SK-N-SH (cell line): ENCODE data around the gene HIF1A. TPM values are rescaled to one million over a fixed set of nuclear protein-coding genes. Genes with fewer than 3 reads are reported as not detected.

ENCODE experiments used
- CTCF ChIA-PET: fragments of 300-600, 350-600 bp; formaldehyde crosslinking; extraction: SDS; loops from one replicate; lab custom pipeline; 2021; lab: Yijun Ruan, JAX
- POLR2A ChIA-PET: fragments of 350-600 bp; sonication (Branson Sonifier 250); formaldehyde crosslinking; extraction: SDS; loops from one replicate; lab custom pipeline; 2020; ENCODE audit warnings: antibody characterized with exemption, inconsistent platforms; lab: Yijun Ruan, JAX
- DNase-seq: peaks from one replicate; pipeline ENCODE4 v3.0.0; 2012
- H2AFZ ChIP-seq: fragments of 200-600 bp; sonication (generic); 2 replicates; pipeline ENCODE4 v1.8.1; 2016; ENCODE audit warnings: antibody characterized with exemption, mild to moderate bottlenecking, low read depth
- H3F3A ChIP-seq: fragments of 200-600 bp; sonication (generic); replicated peaks from 2 replicates; pipeline ENCODE3; 2016; ENCODE audit warnings: antibody characterized with exemption, mild to moderate bottlenecking; ENCODE audit not compliant: insufficient read depth
- H3K27ac ChIP-seq, 2 experiments: fragments of 200-500 bp in 1 of 2; fragments of 200-600 bp in 1 of 2; sonication (Bioruptor generic) in 1 of 2; sonication (generic), shearing (Covaris generic) in 1 of 2; 2 replicates each; pipeline versions ENCODE4 v1.5.1 to v1.6.1; 2014 to 2016; ENCODE audit warnings: low read depth in 2 of 2, inconsistent platforms in 1 of 2, low read length in 1 of 2, mild to moderate bottlenecking in 1 of 2, mixed read lengths in 1 of 2
- H3K27me3 ChIP-seq: fragments of 200-600 bp; sonication (generic), shearing (Covaris generic); 2 replicates; pipeline ENCODE4 v1.6.1; 2016; ENCODE audit warnings: mixed run types; ENCODE audit not compliant: insufficient read depth
- H3K36me3 ChIP-seq, 2 experiments: fragments of 200-500 bp in 1 of 2; fragments of 200-600 bp in 1 of 2; sonication (Bioruptor generic) in 1 of 2; sonication (generic) in 1 of 2; replicated peaks in 1 of 2; 2 replicates each; pipeline versions ENCODE3 to v1.5.1; 2014 to 2016; ENCODE audit warnings: low read length in 1 of 2, mild to moderate bottlenecking in 1 of 2; ENCODE audit not compliant: insufficient read depth in 2 of 2, control insufficient read depth in 1 of 2
- H3K4me1 ChIP-seq, 2 experiments: fragments of 200-500 bp in 1 of 2; fragments of 200-600 bp in 1 of 2; sonication (Bioruptor generic) in 1 of 2; sonication (generic), shearing (Covaris generic) in 1 of 2; 2 replicates each; pipeline versions ENCODE4 v1.5.1 to v1.6.1; 2014 to 2016; ENCODE audit warnings: low read depth in 1 of 2, low read length in 1 of 2, mixed run types in 1 of 2; ENCODE audit not compliant: insufficient read depth in 2 of 2, control insufficient read depth in 1 of 2
- H3K4me2 ChIP-seq: fragments of 200-600 bp; sonication (generic), shearing (Covaris generic); 2 replicates; pipeline ENCODE4 v1.6.1; 2017; ENCODE audit warnings: mixed run types
- H3K4me3 ChIP-seq, 2 experiments: fragments of 200-500 bp in 1 of 2; fragments of 200-600 bp in 1 of 2; sonication (Bioruptor generic) in 1 of 2; sonication (generic), shearing (Covaris generic) in 1 of 2; 2 replicates each; pipeline versions ENCODE4 v1.5.1 to v1.8.1; 2014 to 2016; ENCODE audit warnings: low read depth in 2 of 2, inconsistent platforms in 1 of 2, low read length in 1 of 2, mild to moderate bottlenecking in 1 of 2, mixed read lengths in 1 of 2, moderate library complexity in 1 of 2
- H3K79me2 ChIP-seq: fragments of 200-600 bp; sonication (generic); 2 replicates; pipeline ENCODE4 v1.8.1; 2017; ENCODE audit warnings: mild to moderate bottlenecking; ENCODE audit not compliant: insufficient read depth
- H3K9ac ChIP-seq: fragments of 200-600 bp; sonication (generic); 2 replicates; pipeline ENCODE4 v1.6.1; 2017; ENCODE audit warnings: mixed run types
- H3K9me2 ChIP-seq: fragments of 200-600 bp; sonication (generic); 2 replicates; pipeline ENCODE4 v1.6.1; 2017; ENCODE audit warnings: mixed run types
- H3K9me3 ChIP-seq: fragments of 200-600 bp; sonication (generic); 2 replicates; pipeline ENCODE4 v1.6.1; 2017; ENCODE audit warnings: mixed run types, mild to moderate bottlenecking, moderate library complexity
- H4K20me1 ChIP-seq: fragments of 200-600 bp; sonication (generic); 2 replicates; pipeline ENCODE4 v1.6.1; 2017; ENCODE audit warnings: mild to moderate bottlenecking, mixed run types; ENCODE audit not compliant: insufficient read depth
- CHD2 ChIP-seq: fragments of 150-350 bp; IDR thresholded peaks from 2 replicates; pipeline ENCODE4 v1.6.1; 2018; ENCODE audit warnings: low read length; ENCODE audit not compliant: partially characterized antibody
- FOSL2 ChIP-seq: IDR thresholded peaks from 2 replicates; pipeline ENCODE4 v1.4.0; 2012; ENCODE audit warnings: low read depth, mild to moderate bottlenecking, moderate library complexity, borderline replicate concordance
- FOXM1 ChIP-seq: IDR thresholded peaks from 2 replicates; pipeline ENCODE4 v1.4.0; 2012; ENCODE audit warnings: low read depth, mild to moderate bottlenecking
- GABPA ChIP-seq: IDR thresholded peaks from 2 replicates; pipeline ENCODE4 v1.4.0; 2012; ENCODE audit warnings: low read depth, mild to moderate bottlenecking
- IRF3 ChIP-seq: fragments of 150-350 bp; IDR thresholded peaks from 2 replicates; pipeline ENCODE4 v1.6.1; 2016; ENCODE audit warnings: mild to moderate bottlenecking, low read depth, low read length
- JUND ChIP-seq: IDR thresholded peaks from 2 replicates; pipeline ENCODE4 v1.4.0; 2012
- MEF2A ChIP-seq: IDR thresholded peaks from 2 replicates; pipeline ENCODE4 v1.4.0; 2012; ENCODE audit warnings: low read depth, borderline replicate concordance
- MXI1 ChIP-seq: IDR thresholded peaks from 2 replicates; pipeline ENCODE4 v1.6.1; 2012; ENCODE audit warnings: mild to moderate bottlenecking, low read depth, low read length, improper control_type of control experiment
- NFIC ChIP-seq: IDR thresholded peaks from 2 replicates; pipeline ENCODE4 v1.4.0; 2012; ENCODE audit warnings: borderline replicate concordance
- PBX3 ChIP-seq: IDR thresholded peaks from 2 replicates; pipeline ENCODE4; 2012
- POLR2AphosphoS5 ChIP-seq: IDR thresholded peaks from 2 replicates; pipeline ENCODE4 v1.6.1; 2012; ENCODE audit warnings: low read depth, low read length
- RFX5 ChIP-seq: IDR thresholded peaks from 2 replicates; pipeline ENCODE4 v1.6.1; 2012; ENCODE audit warnings: mild to moderate bottlenecking, improper control_type of control experiment, low read length
- SIN3A ChIP-seq: IDR thresholded peaks from 2 replicates; pipeline ENCODE4 v1.6.1; 2012; ENCODE audit warnings: low read depth, mild to moderate bottlenecking, low read length, moderate library complexity, borderline replicate concordance
- SMC3 ChIP-seq: IDR thresholded peaks from 2 replicates; pipeline ENCODE4 v1.6.1; 2012; ENCODE audit warnings: low read depth, low read length, improper control_type of control experiment
- TCF12 ChIP-seq: IDR thresholded peaks from 2 replicates; pipeline ENCODE4 v1.4.0; 2012
- TEAD4 ChIP-seq: IDR thresholded peaks from 2 replicates; pipeline ENCODE4 v1.4.0; 2012; ENCODE audit warnings: mild to moderate bottlenecking, borderline replicate concordance; ENCODE audit not compliant: insufficient read depth
- USF1 ChIP-seq: IDR thresholded peaks from 2 replicates; pipeline ENCODE4 v1.4.0; 2012; ENCODE audit warnings: low read depth, borderline replicate concordance
- USF2 ChIP-seq: fragments of 150-350 bp; IDR thresholded peaks from 2 replicates; pipeline ENCODE4 v1.6.1; 2017; ENCODE audit warnings: antibody characterized with exemption, low read length, low read depth, borderline replicate concordance
- ZBTB33 ChIP-seq: IDR thresholded peaks from 2 replicates; pipeline ENCODE4 v1.4.0; 2012; ENCODE audit warnings: low read depth, borderline replicate concordance
- WGBS: methylation state at CpG from one replicate; pipeline ENCODE4 v1.1.6; 2017; ENCODE audit warnings: low lambda C conversion rate; 5-methylcytosine and 5-hydroxymethylcytosine counted together
- polyA plus RNA-seq, 3 experiments: library from polyadenylated mRNA; depleted of rRNA; stranded (reverse); fragments of >200 nt; gene quantifications; 2 replicates each; pipeline ENCODE4 v1.2.3, GENCODE V29; 2012

Gene HIF1A
- polyA plus RNA-seq, 1 of the 3 experiments (the other 2 are of a cell fraction), result 20.8 TPM

GRCh38 chr14:61737915-61738314, 42.6 kb downstream of the HIF1A start:
- no peak overlapping the region for H2AFZ ChIP-seq
- CTCF ChIA-PET, result interaction anchor here (0.9 kb wide), 1 partner anchor 100 kb away, joined by 3 read pairs; no protein-coding TSS in a partner anchor
- H3F3A ChIP-seq, result peaks cover 14% of the 10 kb centered on the region
- peaks cover 81 to 86% of the 10 kb centered on the region in 2 experiments for H3K36me3 ChIP-seq
- no peak overlapping the region for H3K4me3 ChIP-seq
- no peak overlapping the region for H3K9ac ChIP-seq
- WGBS, result 97% methylated on average over 5 of the region's 5 CpGs
- POLR2A ChIA-PET, result no interaction called here
- H4K20me1 ChIP-seq, result no peaks in the 10 kb centered on the region; the same call in 1 of the 2 replicates
- no peak for TF ChIP-seq USF2
- TF ChIP-seq MEF2A, result no peak
- no peak for TF ChIP-seq MXI1
- no peak for TF ChIP-seq FOXM1
- no peak for TF ChIP-seq USF1
- no peak for TF ChIP-seq NFIC
- no peak for TF ChIP-seq JUND
- no peak for TF ChIP-seq ZBTB33
- TF ChIP-seq SIN3A, result no peak
- no peak for TF ChIP-seq PBX3
- no peak for TF ChIP-seq FOSL2
- no peak for TF ChIP-seq TEAD4
- TF ChIP-seq TCF12, result no peak
- TF ChIP-seq, all 33 proteins: peak for 0
- Histone ChIP-seq H3K4me1 (no peaks in the 10 kb centered on the region; a peak in 1 of 4 replicates), H3K27ac (no peak overlapping the region), H3K79me2 (peaks cover 32% of the 10 kb centered on the region), H3K4me2 (no peak overlapping the region), H3K9me2 (no peaks in the 10 kb centered on the region), H3K27me3 (no peaks in the 10 kb centered on the region), H3K9me3 (no peaks in the 10 kb centered on the region)
- no peak for DNase-seq

- ChIA-PET POLR2A (no interaction called here), CTCF (interaction anchor here (0.7 to 1.6 kb wide), 3 partner anchors 8 to 283 kb away, joined by 3 to 4 read pairs (median 4); no protein-coding TSS in a partner anchor)
- Histone ChIP-seq H3K36me3 (peaks cover 80 to 85% of the 10 kb centered on the region in 2 experiments), H3K9me3 (no peaks in the 10 kb centered on the region), H3K9me2 (no peaks in the 10 kb centered on the region), H3K27me3 (no peaks in the 10 kb centered on the region), H2AFZ (no peak overlapping the region), H4K20me1 (no peaks in the 10 kb centered on the region), H3K4me3 (no peak overlapping the region), H3K4me2 (no peak overlapping the region), H3K4me1 (no peaks in the 10 kb centered on the region; a peak in 1 of 4 replicates), H3K79me2 (peaks cover 26% of the 10 kb centered on the region), H3K9ac (no peak overlapping the region), H3K27ac (no peak overlapping the region), H3F3A (peaks cover 7% of the 10 kb centered on the region)
- DNase-seq, result no peak
- TF ChIP-seq JUND (no peak), SMC3 (no peak), PBX3 (no peak), TCF12 (no peak), RFX5 (no peak), NFIC (no peak), POLR2AphosphoS5 (no peak), CHD2 (no peak), IRF3 (no peak), GABPA (no peak), MEF2A (no peak), FOXM1 (no peak)
These were observed 43.8 kb downstream of the HIF1A start for GRCh38 chr14:61739133-61739532.
